ENCODE results near the gene ABCG1. TPM values are rescaled to one million over a fixed set of nuclear protein-coding genes. Genes with fewer than 3 reads are reported as not detected.

The ABCG1 gene
- total RNA-seq, 2 experiments from 2014 or later, result 11.6 to 16.3 TPM

- Mint-ChIP-seq H3K27ac (no peak overlapping the region), H3K27me3 (no peaks in the 10 kb centered on the region), H3K4me1 (no peaks in the 10 kb centered on the region), H3K4me3 (no peak overlapping the region), H3K36me3 (ENCODE audit: low read depth) (no peaks in the 10 kb centered on the region), H3K9me3 (ENCODE audit: low read depth) (no peaks in the 10 kb centered on the region)
- ChIA-PET POLR2A (no interaction called here), CTCF (interaction anchor here (0.9 to 3.1 kb wide), 5 partner anchors 16 to 365 kb away, joined by 3 to 18 read pairs (median 4); no protein-coding TSS in a partner anchor)
- intact Hi-C loops (cut with DNase I, micrococcal nuclease), result no loop called here
- ATAC-seq, result no peak
- DNase-seq, result no peak
Observed at GRCh38 chr21:42311816-42312625, 93.1 kb downstream of the ABCG1 start.

- ChIA-PET CTCF (no interaction called here), POLR2A (no interaction called here)
- no peaks in the 10 kb centered on the region for H3K36me3 Mint-ChIP-seq (ENCODE audit: low read depth)
- H3K4me3 Mint-ChIP-seq, result no peak overlapping the region
- no peaks in the 10 kb centered on the region for H3K9me3 Mint-ChIP-seq (ENCODE audit: low read depth)
- H3K27me3 Mint-ChIP-seq, result no peaks in the 10 kb centered on the region
- no peak for ATAC-seq
- no peak for DNase-seq
- intact Hi-C loops (cut with DNase I, micrococcal nuclease), result no loop called here
- no peaks in the 10 kb centered on the region for H3K4me1 Mint-ChIP-seq
- H3K27ac Mint-ChIP-seq, result no peak overlapping the region
Observed at GRCh38 chr21:42312626-42313104, 93.7 kb downstream of the ABCG1 start.

- intact Hi-C loops (cut with DNase I, micrococcal nuclease), result no loop called here
- POLR2A ChIA-PET, result no interaction called here
- H3K27me3 Mint-ChIP-seq, result no peaks in the 10 kb centered on the region
- no peak for ATAC-seq
- H3K4me3 Mint-ChIP-seq, result no peak overlapping the region
- H3K9me3 Mint-ChIP-seq (ENCODE audit: low read depth), result no peaks in the 10 kb centered on the region
- H3K36me3 Mint-ChIP-seq (ENCODE audit: low read depth), result no peaks in the 10 kb centered on the region
- DNase-seq, result no peak
- no peak overlapping the region for H3K27ac Mint-ChIP-seq
- H3K4me1 Mint-ChIP-seq, result no peaks in the 10 kb centered on the region
- CTCF ChIA-PET, result interaction anchor here (0.7 to 0.8 kb wide), 2 partner anchors 145 to 197 kb away, joined by 3 read pairs; no protein-coding TSS in a partner anchor
Observed at GRCh38 chr21:42313501-42313969, 94.6 kb downstream of the ABCG1 start.

- intact Hi-C loops (cut with DNase I, micrococcal nuclease), result no loop called here
- ATAC-seq, result no peak
- peaks cover 5% of the 10 kb centered on the region for H3K4me1 Mint-ChIP-seq
- ChIA-PET CTCF (interaction anchor here (0.6 to 1.0 kb wide), 6 partner anchors 11 to 303 kb away, joined by 3 read pairs; no protein-coding TSS in a partner anchor), POLR2A (no interaction called here)
- DNase-seq, result no peak
- no peak overlapping the region for H3K4me3 Mint-ChIP-seq
- H3K9me3 Mint-ChIP-seq (ENCODE audit: low read depth), result no peaks in the 10 kb centered on the region
- no peaks in the 10 kb centered on the region for H3K36me3 Mint-ChIP-seq (ENCODE audit: low read depth)
- no peak overlapping the region for H3K27ac Mint-ChIP-seq
- no peaks in the 10 kb centered on the region for H3K27me3 Mint-ChIP-seq
Observed at GRCh38 chr21:42314616-42315295, 95.8 kb downstream of the ABCG1 start.

- peaks cover 5% of the 10 kb centered on the region for H3K4me1 Mint-ChIP-seq
- H3K36me3 Mint-ChIP-seq (ENCODE audit: low read depth), result no peaks in the 10 kb centered on the region
- H3K27ac Mint-ChIP-seq, result no peak within 1 kb of the TSS
- intact Hi-C loops (cut with DNase I, micrococcal nuclease), result no loop called here
- H3K4me3 Mint-ChIP-seq, result no peak within 1 kb of the TSS
- ChIA-PET POLR2A (no interaction called here), CTCF (interaction anchor here (0.6 to 1.0 kb wide), 2 partner anchors 23 to 139 kb away, joined by 3 read pairs; no protein-coding TSS in a partner anchor)
- no peaks in the 10 kb centered on the region for H3K27me3 Mint-ChIP-seq
- DNase-seq (no peak), ATAC-seq (no peak)
- no peaks in the 10 kb centered on the region for H3K9me3 Mint-ChIP-seq (ENCODE audit: low read depth)
Observed at GRCh38 chr21:42315296-42315891, 96.5 kb downstream of the ABCG1 start, which contains the start of gene TFF3. Gene TFF3 (minus strand): TSS chr21:42315409. CDS start chr21:42315374, 35 bp downstream.

- no peak for DNase-seq
- H3K4me1 Mint-ChIP-seq, result peaks cover 5% of the 10 kb centered on the region
- intact Hi-C loops (cut with DNase I, micrococcal nuclease), result no loop called here
- H3K27me3 Mint-ChIP-seq, result no peaks in the 10 kb centered on the region
- POLR2A ChIA-PET, result no interaction called here
- no peak for ATAC-seq
- no peak overlapping the region for H3K4me3 Mint-ChIP-seq
- no peaks in the 10 kb centered on the region for H3K9me3 Mint-ChIP-seq (ENCODE audit: low read depth)
- CTCF ChIA-PET, result no interaction called here
- H3K27ac Mint-ChIP-seq, result no peak overlapping the region
- H3K36me3 Mint-ChIP-seq (ENCODE audit: low read depth), result no peaks in the 10 kb centered on the region
Observed at GRCh38 chr21:42316891-42317290, 98.0 kb downstream of the ABCG1 start.

- Mint-ChIP-seq H3K4me1 (peaks cover 5% of the 10 kb centered on the region), H3K27me3 (peaks cover 2% of the 10 kb centered on the region), H3K9me3 (ENCODE audit: low read depth) (no peaks in the 10 kb centered on the region), H3K36me3 (ENCODE audit: low read depth) (no peaks in the 10 kb centered on the region), H3K4me3 (no peak overlapping the region), H3K27ac (no peak overlapping the region)
- intact Hi-C loops (cut with DNase I, micrococcal nuclease), result no loop called here
- ATAC-seq (no peak), DNase-seq (no peak)
- CTCF ChIA-PET, result no interaction called here
- POLR2A ChIA-PET, result no interaction called here
Observed at GRCh38 chr21:42317341-42317741, 98.4 kb downstream of the ABCG1 start.

- intact Hi-C loops (cut with DNase I, micrococcal nuclease), result no loop called here
- H3K9me3 Mint-ChIP-seq (ENCODE audit: low read depth), result no peaks in the 10 kb centered on the region
- no peak for ATAC-seq
- H3K27ac Mint-ChIP-seq, result no peak overlapping the region
- H3K4me1 Mint-ChIP-seq, result peaks cover 5% of the 10 kb centered on the region
- POLR2A ChIA-PET, result no interaction called here
- no peak overlapping the region for H3K4me3 Mint-ChIP-seq
- CTCF ChIA-PET, result interaction anchor here (1.1 to 1.5 kb wide), 3 partner anchors 8 to 149 kb away, joined by 3 to 6 read pairs (median 5); no protein-coding TSS in a partner anchor
- H3K36me3 Mint-ChIP-seq (ENCODE audit: low read depth), result no peaks in the 10 kb centered on the region
- DNase-seq, result no peak
- peaks cover 2% of the 10 kb centered on the region for H3K27me3 Mint-ChIP-seq
Observed at GRCh38 chr21:42317826-42318746, 99.1 kb downstream of the ABCG1 start.

GRCh38 chr21:42319376-42319775, 100.4 kb downstream of the ABCG1 start:
- peaks cover 5% of the 10 kb centered on the region for H3K4me1 Mint-ChIP-seq
- ChIA-PET POLR2A (no interaction called here), CTCF (interaction anchor here (1.1 to 1.5 kb wide), 2 partner anchors 9 to 135 kb away, joined by 5 to 6 read pairs; no protein-coding TSS in a partner anchor)
- intact Hi-C loops (cut with DNase I, micrococcal nuclease), result no loop called here
- no peak overlapping the region for H3K27ac Mint-ChIP-seq
- H3K27me3 Mint-ChIP-seq, result peaks cover 5% of the 10 kb centered on the region
- H3K9me3 Mint-ChIP-seq (ENCODE audit: low read depth), result no peaks in the 10 kb centered on the region
- DNase-seq (no peak), ATAC-seq (peak; percentile 19)
- no peaks in the 10 kb centered on the region for H3K36me3 Mint-ChIP-seq (ENCODE audit: low read depth)
- no peak overlapping the region for H3K4me3 Mint-ChIP-seq

- Mint-ChIP-seq H3K9me3 (ENCODE audit: low read depth) (no peaks in the 10 kb centered on the region), H3K27ac (no peak overlapping the region), H3K4me1 (peaks cover 5% of the 10 kb centered on the region), H3K36me3 (ENCODE audit: low read depth) (no peaks in the 10 kb centered on the region), H3K27me3 (peaks cover 5% of the 10 kb centered on the region), H3K4me3 (no peak overlapping the region)
- ChIA-PET CTCF (interaction anchor here (0.6 to 1.5 kb wide), 4 partner anchors 10 to 395 kb away, joined by 3 to 6 read pairs (median 4); no protein-coding TSS in a partner anchor), POLR2A (no interaction called here)
- intact Hi-C loops (cut with DNase I, micrococcal nuclease), result no loop called here
- ATAC-seq (no peak), DNase-seq (no peak)
Observed at GRCh38 chr21:42319851-42320572, 101.1 kb downstream of the ABCG1 start.

Measured in activated CD4-positive, alpha-beta T cell treated with anti-CD3 and anti-CD28 coated beads for 36 hours (primary cell).